ENCODE data around the gene PLA2G15. TPM values are rescaled to one million over a fixed set of nuclear protein-coding genes. Genes with fewer than 3 reads are reported as not detected.

PLA2G15 gene
- total and polyA plus RNA-seq, 11 donors = 25.8 to 68.0 (median 45.4) TPM

DNA sequence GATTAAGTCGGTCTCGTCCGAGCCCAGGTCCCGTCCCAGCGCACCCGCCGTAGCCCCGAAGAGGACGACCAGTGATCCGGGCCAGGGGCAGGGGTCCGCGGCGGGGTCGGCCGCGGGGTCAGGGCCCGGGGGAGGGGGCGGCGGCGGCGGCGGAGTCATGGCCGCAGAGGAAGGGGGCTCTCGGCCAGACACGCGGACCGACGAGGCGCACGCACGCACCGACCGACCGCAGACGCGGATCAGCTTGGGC lies 9.4 kb upstream of the PLA2G15 start, which contains the start of gene ESRP2:
TSS of gene ESRP2 (minus strand) at position 241 of the 250 bp plus-strand sequence. CDS start at position 159, 82 bp downstream.
- H3K4me1 ChIP-seq = peaks cover 0 to 41% (median 19%) of the 10 kb centered on the region in 12 donors
- DNase-seq (peak in 1 of 5 donors; percentile 22), ATAC-seq (no peak)
- no peak for TF ChIP-seq POLR2A (IDR thresholded peaks at IDR 0.05)
- TF ChIP-seq, protein P1, sequence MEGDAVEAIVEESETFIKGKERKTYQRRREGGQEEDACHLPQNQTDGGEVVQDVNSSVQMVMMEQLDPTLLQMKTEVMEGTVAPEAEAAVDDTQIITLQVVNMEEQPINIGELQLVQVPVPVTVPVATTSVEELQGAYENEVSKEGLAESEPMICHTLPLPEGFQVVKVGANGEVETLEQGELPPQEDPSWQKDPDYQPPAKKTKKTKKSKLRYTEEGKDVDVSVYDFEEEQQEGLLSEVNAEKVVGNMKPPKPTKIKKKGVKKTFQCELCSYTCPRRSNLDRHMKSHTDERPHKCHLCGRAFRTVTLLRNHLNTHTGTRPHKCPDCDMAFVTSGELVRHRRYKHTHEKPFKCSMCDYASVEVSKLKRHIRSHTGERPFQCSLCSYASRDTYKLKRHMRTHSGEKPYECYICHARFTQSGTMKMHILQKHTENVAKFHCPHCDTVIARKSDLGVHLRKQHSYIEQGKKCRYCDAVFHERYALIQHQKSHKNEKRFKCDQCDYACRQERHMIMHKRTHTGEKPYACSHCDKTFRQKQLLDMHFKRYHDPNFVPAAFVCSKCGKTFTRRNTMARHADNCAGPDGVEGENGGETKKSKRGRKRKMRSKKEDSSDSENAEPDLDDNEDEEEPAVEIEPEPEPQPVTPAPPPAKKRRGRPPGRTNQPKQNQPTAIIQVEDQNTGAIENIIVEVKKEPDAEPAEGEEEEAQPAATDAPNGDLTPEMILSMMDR (IDR thresholded peaks at IDR 0.05) = no peak
- H3K4me3 ChIP-seq = peak within 1 kb of the TSS; percentile 33 to 74 (median 62)
- intact Hi-C loops (cut with DNase I) = loop anchor here in 3 of 10 donors (10.0 kb wide), 3 partner anchors 271 to 1491 kb away; partner anchors contain the start of genes RANBP10 (in 1 of the 3), SLC12A4 (in 1 of the 3) and TSNAXIP1 (in 1 of the 3)
- no peaks in the 10 kb centered on the region for H3K9me3 ChIP-seq
- WGBS, 4 donors = 6 to 28% (median 15%) methylated on average over 5 to 36 of the region's 36 CpGs
- H3K27ac ChIP-seq = peak within 1 kb of the TSS in 10 of 12 donors; percentile 67 to 93 (median 84)
- peaks cover 0 to 6% (median 0%) of the 10 kb centered on the region in 9 donors for H3K36me3 ChIP-seq
- H3K27me3 ChIP-seq = peaks cover 0 to 7% (median 0%) of the 10 kb centered on the region in 9 donors

DNA sequence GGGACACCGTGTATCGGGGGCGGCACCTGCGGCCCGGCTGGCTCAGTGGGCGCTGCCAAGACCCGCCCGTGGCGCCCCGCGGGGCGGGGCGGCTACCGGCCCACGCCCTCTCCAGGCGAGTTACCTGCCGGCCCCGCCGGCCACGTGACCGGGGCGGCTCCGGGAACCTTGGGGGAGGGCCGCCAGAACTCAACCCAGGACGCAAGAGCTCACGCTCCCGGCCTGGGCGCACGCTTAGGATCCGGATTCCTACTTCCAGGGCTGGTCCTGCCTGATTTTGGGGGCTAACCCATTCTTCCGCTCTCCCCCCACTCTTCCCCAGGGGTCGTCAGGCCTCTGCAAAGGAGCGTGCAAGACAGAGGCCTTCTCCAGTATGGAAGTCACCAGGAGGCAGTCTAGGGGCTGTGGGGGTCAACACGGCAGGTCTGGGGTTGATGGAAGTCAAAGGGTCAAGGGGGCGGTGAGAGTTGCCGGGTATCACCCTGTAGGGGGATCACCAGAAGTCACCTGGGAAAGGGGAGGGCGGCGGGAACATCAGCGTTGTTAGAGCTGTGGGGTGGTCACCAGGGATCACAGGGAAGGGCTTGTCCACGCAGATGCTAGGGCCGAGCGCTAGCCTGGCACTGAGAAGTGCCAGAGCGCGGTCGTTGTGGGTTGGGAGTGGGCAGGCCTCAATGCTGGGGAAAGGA lies 8.9 kb upstream of the PLA2G15 start:
- Histone ChIP-seq H3K9me3 (no peaks in the 10 kb centered on the region), H3K4me3 (peak overlapping the region in 10 of 12 donors; percentile 15 to 74 (median 50)), H3K4me1 (peaks cover 0 to 41% (median 19%) of the 10 kb centered on the region in 12 donors), H3K27ac (peak overlapping the region in 6 of 12 donors; percentile 38 to 92 (median 84)), H3K36me3 (peaks cover 0 to 2% (median 0%) of the 10 kb centered on the region in 9 donors), H3K27me3 (peaks cover 0 to 7% (median 0%) of the 10 kb centered on the region in 9 donors)
- 25 to 46% (median 33%) methylated on average over 29 to 45 of the region's 45 CpGs for WGBS, 4 donors
- TF ChIP-seq, protein P1 (IDR thresholded peaks at IDR 0.05) = no peak
- no peak for TF ChIP-seq POLR2A (IDR thresholded peaks at IDR 0.05)
- peak in 1 of 4 donors; percentile 0 for ATAC-seq
- intact Hi-C loops (cut with DNase I) = loop anchor here in 3 of 10 donors (10.0 kb wide), 3 partner anchors 271 to 1491 kb away; partner anchors contain the start of genes RANBP10 (in 1 of the 3), SLC12A4 (in 1 of the 3) and TSNAXIP1 (in 1 of the 3)
- peak in 3 of 5 donors; percentile 39 to 76 (median 40) for DNase-seq

DNA sequence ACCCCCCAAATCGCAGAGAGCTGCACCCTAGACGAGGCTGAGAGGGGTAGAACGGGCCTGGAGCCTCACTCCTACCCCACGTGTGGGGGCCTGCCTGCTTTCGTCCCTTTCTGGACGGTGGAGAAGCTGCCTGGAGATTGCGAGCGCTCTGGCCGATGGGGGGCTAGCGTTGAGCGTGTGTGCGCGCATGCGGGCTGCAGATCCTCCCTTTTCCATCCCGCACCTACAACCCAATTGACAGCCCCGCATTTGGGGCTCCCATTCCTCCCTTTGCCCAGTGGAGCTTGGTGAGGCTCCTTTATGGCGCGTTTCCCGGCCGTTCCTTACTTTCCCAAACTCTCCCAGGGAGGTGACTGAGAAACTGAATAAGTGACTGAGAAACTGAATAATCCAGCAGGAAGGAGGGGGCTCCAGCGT lies 8.3 kb upstream of the PLA2G15 start:
- intact Hi-C loops (cut with DNase I) = loop anchor here in 3 of 10 donors (10.0 kb wide), 3 partner anchors 272 to 1492 kb away; partner anchors contain the start of genes RANBP10 (in 1 of the 3), SLC12A4 (in 1 of the 3) and TSNAXIP1 (in 1 of the 3)
- peaks cover 0 to 7% (median 0%) of the 10 kb centered on the region in 9 donors for H3K27me3 ChIP-seq
- no peaks in the 10 kb centered on the region for H3K36me3 ChIP-seq
- H3K27ac ChIP-seq = peak overlapping the region in 11 of 12 donors; percentile 67 to 94 (median 85)
- 31 to 52% (median 33%) methylated on average over 9 to 21 of the region's 21 CpGs for WGBS, 4 donors
- peak in 3 of 5 donors; percentile 26 to 67 (median 33) for DNase-seq
- peak overlapping the region; percentile 33 to 74 (median 62) for H3K4me3 ChIP-seq
- TF ChIP-seq, protein P1 (IDR thresholded peaks at IDR 0.05) = no peak
- no peak for TF ChIP-seq POLR2A (IDR thresholded peaks at IDR 0.05)
- no peaks in the 10 kb centered on the region for H3K9me3 ChIP-seq
- peaks cover 0 to 41% (median 19%) of the 10 kb centered on the region in 12 donors for H3K4me1 ChIP-seq
- peak in 1 of 4 donors; percentile 0 for ATAC-seq
